Measurements from ENCODE around the gene PARD3B. TPM values are rescaled to one million over a fixed set of nuclear protein-coding genes. Genes with fewer than 3 reads are reported as not detected.

PARD3B gene
- total RNA-seq, 1 experiment from 2014 or later, result 7.6 TPM

DNA sequence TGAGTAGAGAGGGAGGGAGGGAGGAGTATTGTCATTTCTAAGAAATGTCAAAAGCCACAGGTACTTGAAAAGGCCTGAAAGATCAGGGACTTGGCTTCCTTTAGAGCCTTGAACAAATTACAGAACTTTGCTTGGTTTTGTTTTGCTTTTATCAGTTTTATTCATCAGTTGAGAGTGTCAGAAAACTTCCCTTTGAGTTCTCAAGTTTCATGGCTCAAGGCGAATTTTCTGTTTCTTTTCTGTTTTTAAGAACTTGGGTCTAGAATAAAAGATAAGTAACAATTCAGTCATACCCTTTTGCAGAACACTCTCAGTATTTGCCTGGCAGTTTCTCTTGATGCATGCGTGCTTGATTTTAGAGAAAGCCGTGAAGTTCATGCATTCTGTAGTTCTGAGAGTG lies 531.9 kb downstream of the PARD3B start:
- CTCF ChIA-PET, result no interaction called here

DNA sequence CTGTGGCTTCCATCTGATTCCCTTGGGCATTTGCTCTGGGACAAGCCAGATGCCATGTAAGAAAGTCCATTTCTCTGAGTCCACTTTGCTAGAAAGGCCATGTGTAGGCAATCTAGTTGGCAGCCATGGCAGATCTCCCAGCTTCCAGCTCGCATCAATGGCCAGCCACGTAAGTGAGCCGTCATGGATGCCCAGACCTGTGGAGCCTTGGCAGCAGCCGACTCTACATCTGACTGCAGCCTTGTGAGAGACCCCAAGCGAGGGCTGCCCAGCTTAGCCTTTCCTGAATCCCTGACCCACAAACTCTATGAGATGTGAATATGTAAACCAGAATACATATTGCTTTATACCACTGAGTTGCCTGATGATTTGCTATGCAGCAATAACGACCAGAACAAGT lies 533.5 kb downstream of the PARD3B start:
- H3K27ac ChIP-seq (ENCODE audit: low read depth, low read length, poor library complexity, severe bottlenecking), result no peak overlapping the region
- no peak for DNase-seq (ENCODE audit: low spot score)
- H3K27me3 ChIP-seq (replicated peaks; ENCODE audit: insufficient read depth, low read depth, low read length, poor library complexity), result no peaks in the 10 kb centered on the region
- H3K4me1 ChIP-seq (ENCODE audit: insufficient read depth, low read length, poor library complexity, severe bottlenecking), result no peaks in the 10 kb centered on the region
- TF ChIP-seq, protein P1, sequence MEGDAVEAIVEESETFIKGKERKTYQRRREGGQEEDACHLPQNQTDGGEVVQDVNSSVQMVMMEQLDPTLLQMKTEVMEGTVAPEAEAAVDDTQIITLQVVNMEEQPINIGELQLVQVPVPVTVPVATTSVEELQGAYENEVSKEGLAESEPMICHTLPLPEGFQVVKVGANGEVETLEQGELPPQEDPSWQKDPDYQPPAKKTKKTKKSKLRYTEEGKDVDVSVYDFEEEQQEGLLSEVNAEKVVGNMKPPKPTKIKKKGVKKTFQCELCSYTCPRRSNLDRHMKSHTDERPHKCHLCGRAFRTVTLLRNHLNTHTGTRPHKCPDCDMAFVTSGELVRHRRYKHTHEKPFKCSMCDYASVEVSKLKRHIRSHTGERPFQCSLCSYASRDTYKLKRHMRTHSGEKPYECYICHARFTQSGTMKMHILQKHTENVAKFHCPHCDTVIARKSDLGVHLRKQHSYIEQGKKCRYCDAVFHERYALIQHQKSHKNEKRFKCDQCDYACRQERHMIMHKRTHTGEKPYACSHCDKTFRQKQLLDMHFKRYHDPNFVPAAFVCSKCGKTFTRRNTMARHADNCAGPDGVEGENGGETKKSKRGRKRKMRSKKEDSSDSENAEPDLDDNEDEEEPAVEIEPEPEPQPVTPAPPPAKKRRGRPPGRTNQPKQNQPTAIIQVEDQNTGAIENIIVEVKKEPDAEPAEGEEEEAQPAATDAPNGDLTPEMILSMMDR (conservative IDR thresholded peaks at IDR 0.05; ENCODE audit: low read depth, low read length), result no peak
- TF ChIP-seq EZH2 (IDR thresholded peaks at IDR 0.05; ENCODE audit: borderline replicate concordance, low read depth, low read length, poor library complexity, severe bottlenecking), result no peak
- ChIA-PET POLR2A (ENCODE audit: low non-redundant PET) (no interaction called here), CTCF (no interaction called here)
- H3K36me3 ChIP-seq (ENCODE audit: insufficient read depth, low read length, poor library complexity, severe bottlenecking), result no peaks in the 10 kb centered on the region
- BruUV-seq (replicated peaks), result no TSS peak
- H3K4me3 ChIP-seq (ENCODE audit: low read depth, low read length, poor library complexity, severe bottlenecking), result no peak overlapping the region
- H3K9me3 ChIP-seq (ENCODE audit: low read depth, low read length, poor library complexity, severe bottlenecking), result no peaks in the 10 kb centered on the region
- intact Hi-C loops (cut with micrococcal nuclease; ENCODE audit: unreplicated experiment), result no loop called here

More for the DNA sequence above, 531.9 kb downstream of the PARD3B start:
- H3K27ac ChIP-seq (ENCODE audit: low read depth, low read length, poor library complexity, severe bottlenecking), result no peak overlapping the region
- intact Hi-C loops (cut with micrococcal nuclease; ENCODE audit: unreplicated experiment), result no loop called here
- H3K9me3 ChIP-seq (ENCODE audit: low read depth, low read length, poor library complexity, severe bottlenecking), result no peaks in the 10 kb centered on the region
- H3K27me3 ChIP-seq (replicated peaks; ENCODE audit: insufficient read depth, low read depth, low read length, poor library complexity), result no peaks in the 10 kb centered on the region
- no peak for TF ChIP-seq EZH2 (IDR thresholded peaks at IDR 0.05; ENCODE audit: borderline replicate concordance, low read depth, low read length, poor library complexity, severe bottlenecking)
- TF ChIP-seq, protein P1 (conservative IDR thresholded peaks at IDR 0.05; ENCODE audit: low read depth, low read length), result no peak
- no peaks in the 10 kb centered on the region for H3K36me3 ChIP-seq (ENCODE audit: insufficient read depth, low read length, poor library complexity, severe bottlenecking)
- no TSS peak for BruUV-seq (replicated peaks)
- POLR2A ChIA-PET (ENCODE audit: low non-redundant PET), result no interaction called here
- no peak for DNase-seq (ENCODE audit: low spot score)
- no peak overlapping the region for H3K4me3 ChIP-seq (ENCODE audit: low read depth, low read length, poor library complexity, severe bottlenecking)
- no peaks in the 10 kb centered on the region for H3K4me1 ChIP-seq (ENCODE audit: insufficient read depth, low read length, poor library complexity, severe bottlenecking)

DNA sequence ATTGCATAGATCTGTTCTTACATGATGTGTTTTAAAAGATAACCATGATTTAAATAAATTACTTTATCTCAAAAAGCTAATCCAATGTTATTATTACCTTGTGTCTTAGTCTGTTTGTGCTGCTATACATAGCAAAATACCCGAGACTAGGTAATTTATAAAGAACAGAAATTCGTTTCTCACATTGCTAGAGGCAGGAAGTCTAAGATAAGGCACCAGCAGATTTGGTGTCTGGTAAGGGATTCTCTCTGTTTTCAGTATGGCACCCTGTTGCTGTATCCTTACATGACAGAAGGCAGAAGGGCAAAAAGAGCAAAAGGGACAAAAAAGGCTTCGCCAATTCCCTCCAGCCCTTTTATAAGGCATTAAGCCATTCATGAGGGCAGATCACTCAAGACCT lies 533.9 kb downstream of the PARD3B start:
- BruUV-seq (replicated peaks), result no TSS peak
- Histone ChIP-seq H3K4me3 (ENCODE audit: low read depth, low read length, poor library complexity, severe bottlenecking) (no peak overlapping the region), H3K27ac (ENCODE audit: low read depth, low read length, poor library complexity, severe bottlenecking) (no peak overlapping the region), H3K9me3 (ENCODE audit: low read depth, low read length, poor library complexity, severe bottlenecking) (no peaks in the 10 kb centered on the region), H3K4me1 (ENCODE audit: insufficient read depth, low read length, poor library complexity, severe bottlenecking) (no peaks in the 10 kb centered on the region), H3K36me3 (ENCODE audit: insufficient read depth, low read length, poor library complexity, severe bottlenecking) (no peaks in the 10 kb centered on the region), H3K27me3 (replicated peaks; ENCODE audit: insufficient read depth, low read depth, low read length, poor library complexity) (no peaks in the 10 kb centered on the region)
- intact Hi-C loops (cut with micrococcal nuclease; ENCODE audit: unreplicated experiment), result no loop called here
- POLR2A ChIA-PET (ENCODE audit: low non-redundant PET), result no interaction called here
- no peak for DNase-seq (ENCODE audit: low spot score)
- CTCF ChIA-PET, result no interaction called here
- TF ChIP-seq EZH2 (IDR thresholded peaks at IDR 0.05; ENCODE audit: borderline replicate concordance, low read depth, low read length, poor library complexity, severe bottlenecking), result no peak
- TF ChIP-seq, protein P1 (conservative IDR thresholded peaks at IDR 0.05; ENCODE audit: low read depth, low read length), result no peak

Data from A673 (cell line).